BJ (cell line): Measurements from ENCODE around the gene MIAT. TPM values are rescaled to one million over a fixed set of nuclear protein-coding genes. Genes with fewer than 3 reads are reported as not detected.

ENCODE experiments used
- CTCF ChIA-PET: fragments of 350-600 bp; formaldehyde crosslinking; extraction: SDS; loops from one replicate; lab custom pipeline; 2021; ENCODE audit warnings: antibody characterized with exemption, inconsistent platforms; lab: Yijun Ruan, JAX
- POLR2A ChIA-PET: fragments of 300-600 bp; sonication (Branson Sonifier 250); formaldehyde crosslinking; extraction: SDS; loops from one replicate; lab custom pipeline; 2021; ENCODE audit warnings: antibody characterized with exemption; lab: Charles Lee
- DNase-seq: peaks from one replicate; pipeline ENCODE4 v3.0.0-alpha.2; 2011; ENCODE audit warnings: low read depth
- H3K27me3 ChIP-seq: 2 replicates; pipeline ENCODE4 v1.6.0; 2011; ENCODE audit warnings: low read length; ENCODE audit not compliant: control insufficient read depth, insufficient read depth
- H3K36me3 ChIP-seq: 2 replicates; pipeline ENCODE4 v1.5.1; 2011; ENCODE audit warnings: low read length; ENCODE audit not compliant: control insufficient read depth, insufficient read depth
- H3K4me3 ChIP-seq: 2 replicates; pipeline ENCODE4 v1.5.1; 2011; ENCODE audit warnings: low read depth, mild to moderate bottlenecking, control low read depth, low read length
- polyA plus RNA-seq: library from polyadenylated mRNA; depleted of rRNA; stranded (reverse); fragments of >200 nt; gene quantifications from 2 replicates; pipeline ENCODE4 v1.2.3, GENCODE V29; 2011
- TF ChIP-seq, protein P1 (sequence below): IDR thresholded peaks from 2 replicates; pipeline ENCODE4 v1.5.1; 2011; ENCODE audit warnings: low read depth, mild to moderate bottlenecking, control low read depth, inconsistent platforms, low read length, moderate library complexity; ENCODE audit not compliant: insufficient read depth

MIAT gene
- polyA plus RNA-seq, 1 experiment = 1.1 TPM

DNA sequence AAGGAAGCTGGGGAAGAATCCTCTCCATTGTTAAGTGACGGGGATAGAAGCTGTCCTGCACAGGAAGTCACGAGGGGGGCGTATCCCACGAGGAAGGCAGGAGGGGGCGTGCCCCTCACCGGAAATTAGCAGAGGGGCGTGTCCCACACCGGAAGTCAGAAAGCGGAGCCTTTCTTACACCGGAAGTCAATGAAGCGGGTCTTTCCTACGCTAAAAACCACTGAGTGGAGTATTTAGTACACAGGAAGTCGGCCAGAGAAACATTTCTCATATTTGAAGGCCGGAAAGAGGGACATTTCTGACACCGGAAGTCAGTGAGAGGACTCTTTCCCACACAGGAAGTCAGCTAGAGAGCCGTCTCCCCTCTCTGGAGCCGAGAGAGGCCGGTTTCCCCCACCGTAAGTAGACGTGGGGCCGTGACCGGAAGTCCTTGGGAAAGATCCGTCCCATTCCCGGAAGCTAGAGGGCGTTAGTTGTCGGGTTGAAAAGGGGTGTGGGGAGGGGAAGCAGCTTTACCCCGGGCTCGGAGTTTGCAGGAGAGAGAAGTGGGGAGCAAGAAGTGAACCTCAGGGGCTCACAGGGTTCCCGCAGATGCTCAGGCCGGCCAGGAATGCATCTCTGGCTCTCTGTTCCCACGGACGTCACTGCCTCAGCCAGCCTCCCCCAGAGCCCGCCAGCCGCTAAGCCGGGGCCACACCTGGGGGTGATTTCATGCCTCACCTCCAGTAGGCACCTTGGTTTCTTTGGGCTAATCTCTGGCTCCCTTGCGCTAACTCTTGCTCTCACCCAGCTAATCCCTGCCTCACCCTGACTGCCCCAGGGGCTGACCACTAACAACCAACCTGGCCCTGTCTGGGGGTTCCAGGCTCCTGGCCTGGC is 15.4 kb downstream of the MIAT start:
- peak; percentile 79 for DNase-seq
- no peaks in the 10 kb centered on the region for H3K36me3 ChIP-seq
- ChIA-PET POLR2A (interaction anchor here (0.6 to 0.7 kb wide), 2 partner anchors 10 to 1052 kb away, joined by 4 to 6 read pairs; no protein-coding TSS in a partner anchor), CTCF (interaction anchor here (0.8 to 1.4 kb wide), 6 partner anchors 8 to 645 kb away, joined by 3 to 8 read pairs (median 4); no protein-coding TSS in a partner anchor)
- no peaks in the 10 kb centered on the region for H3K27me3 ChIP-seq
- peak overlapping the region; percentile 75 for H3K4me3 ChIP-seq
- TF ChIP-seq, protein P1, sequence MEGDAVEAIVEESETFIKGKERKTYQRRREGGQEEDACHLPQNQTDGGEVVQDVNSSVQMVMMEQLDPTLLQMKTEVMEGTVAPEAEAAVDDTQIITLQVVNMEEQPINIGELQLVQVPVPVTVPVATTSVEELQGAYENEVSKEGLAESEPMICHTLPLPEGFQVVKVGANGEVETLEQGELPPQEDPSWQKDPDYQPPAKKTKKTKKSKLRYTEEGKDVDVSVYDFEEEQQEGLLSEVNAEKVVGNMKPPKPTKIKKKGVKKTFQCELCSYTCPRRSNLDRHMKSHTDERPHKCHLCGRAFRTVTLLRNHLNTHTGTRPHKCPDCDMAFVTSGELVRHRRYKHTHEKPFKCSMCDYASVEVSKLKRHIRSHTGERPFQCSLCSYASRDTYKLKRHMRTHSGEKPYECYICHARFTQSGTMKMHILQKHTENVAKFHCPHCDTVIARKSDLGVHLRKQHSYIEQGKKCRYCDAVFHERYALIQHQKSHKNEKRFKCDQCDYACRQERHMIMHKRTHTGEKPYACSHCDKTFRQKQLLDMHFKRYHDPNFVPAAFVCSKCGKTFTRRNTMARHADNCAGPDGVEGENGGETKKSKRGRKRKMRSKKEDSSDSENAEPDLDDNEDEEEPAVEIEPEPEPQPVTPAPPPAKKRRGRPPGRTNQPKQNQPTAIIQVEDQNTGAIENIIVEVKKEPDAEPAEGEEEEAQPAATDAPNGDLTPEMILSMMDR = peak; percentile 71

DNA sequence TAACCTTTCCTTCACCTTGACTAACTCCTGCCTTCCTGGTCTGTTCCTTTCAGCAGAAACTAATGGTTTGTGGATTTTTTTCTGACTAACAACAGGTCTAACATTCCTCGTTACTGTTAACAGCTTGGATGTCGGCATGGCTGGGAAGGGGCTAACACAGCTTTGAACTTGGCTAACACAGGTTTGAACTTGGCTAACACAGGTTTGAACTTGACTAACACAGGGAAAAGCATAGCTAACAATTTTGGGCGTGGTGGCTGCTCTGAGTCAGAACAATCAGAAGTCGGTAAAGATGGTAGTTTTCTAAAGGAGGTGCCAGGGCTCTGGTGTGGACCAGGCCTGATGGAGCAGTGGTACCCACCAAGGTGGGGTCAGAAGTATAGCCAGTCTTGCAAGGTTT is 16.1 kb downstream of the MIAT start:
- DNase-seq = no peak
- POLR2A ChIA-PET = interaction anchor here (0.6 kb wide), 1 partner anchor 9 kb away, joined by 6 read pairs; no protein-coding TSS in a partner anchor
- H3K27me3 ChIP-seq = no peaks in the 10 kb centered on the region
- peak overlapping the region; percentile 75 for H3K4me3 ChIP-seq
- no peaks in the 10 kb centered on the region for H3K36me3 ChIP-seq
- TF ChIP-seq, protein P1 = no peak
- CTCF ChIA-PET = interaction anchor here (1.2 to 1.4 kb wide), 4 partner anchors 11 to 644 kb away, joined by 3 to 8 read pairs (median 4); no protein-coding TSS in a partner anchor

DNA sequence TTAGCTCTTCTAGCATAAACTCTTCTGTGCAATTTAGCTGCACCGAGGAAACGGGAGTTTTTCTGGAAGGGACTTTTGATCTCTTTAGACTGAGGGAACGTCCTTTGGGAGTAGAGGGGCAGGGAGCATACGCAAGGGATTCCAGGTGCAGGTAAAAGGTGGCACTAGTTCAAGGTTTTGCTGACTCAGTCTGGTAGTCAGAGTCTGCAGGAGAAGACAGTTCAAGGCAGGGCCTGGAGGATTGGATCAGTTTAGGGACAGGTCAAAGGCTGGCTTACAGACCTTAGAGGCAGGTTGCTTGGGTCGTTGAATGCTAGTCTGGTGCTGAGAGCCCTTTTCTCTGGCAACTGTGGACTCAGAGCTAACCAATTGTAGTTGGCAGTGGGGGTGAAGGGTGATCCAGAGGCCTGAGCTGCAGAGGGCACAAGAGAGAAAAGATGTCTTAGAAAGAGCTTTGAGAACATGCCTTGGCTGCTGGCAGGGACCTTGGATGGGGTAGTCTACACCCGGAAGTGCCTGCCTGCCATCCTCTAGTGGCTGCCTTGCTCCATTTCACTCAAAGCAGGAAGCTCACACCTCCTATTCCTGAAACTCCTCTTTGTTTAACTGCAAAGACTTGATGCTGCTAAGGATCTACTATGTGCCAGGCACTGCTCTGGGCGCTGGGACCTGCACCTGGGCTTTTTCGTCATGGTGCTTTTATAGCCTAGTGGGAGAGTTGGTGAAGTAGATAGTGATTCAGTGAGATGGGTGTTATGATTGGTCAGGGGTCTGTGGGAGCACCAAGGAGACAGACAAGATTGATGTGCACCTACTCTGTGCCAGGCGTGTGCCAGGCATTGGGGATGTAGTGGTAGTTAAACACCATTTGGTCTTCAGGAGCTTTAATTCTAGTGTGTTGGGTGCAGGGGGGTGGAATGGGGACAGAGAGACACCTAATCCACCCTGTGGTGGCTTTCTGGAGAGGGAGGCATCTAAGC is 17.1 kb downstream of the MIAT start:
- H3K36me3 ChIP-seq = no peaks in the 10 kb centered on the region
- no peaks in the 10 kb centered on the region for H3K27me3 ChIP-seq
- H3K4me3 ChIP-seq = no peak overlapping the region
- no peak for DNase-seq
- TF ChIP-seq, protein P1 = no peak
- CTCF ChIA-PET = interaction anchor here (1.2 to 1.4 kb wide), 4 partner anchors 10 to 643 kb away, joined by 3 to 8 read pairs (median 4); no protein-coding TSS in a partner anchor
- POLR2A ChIA-PET = no interaction called here

DNA sequence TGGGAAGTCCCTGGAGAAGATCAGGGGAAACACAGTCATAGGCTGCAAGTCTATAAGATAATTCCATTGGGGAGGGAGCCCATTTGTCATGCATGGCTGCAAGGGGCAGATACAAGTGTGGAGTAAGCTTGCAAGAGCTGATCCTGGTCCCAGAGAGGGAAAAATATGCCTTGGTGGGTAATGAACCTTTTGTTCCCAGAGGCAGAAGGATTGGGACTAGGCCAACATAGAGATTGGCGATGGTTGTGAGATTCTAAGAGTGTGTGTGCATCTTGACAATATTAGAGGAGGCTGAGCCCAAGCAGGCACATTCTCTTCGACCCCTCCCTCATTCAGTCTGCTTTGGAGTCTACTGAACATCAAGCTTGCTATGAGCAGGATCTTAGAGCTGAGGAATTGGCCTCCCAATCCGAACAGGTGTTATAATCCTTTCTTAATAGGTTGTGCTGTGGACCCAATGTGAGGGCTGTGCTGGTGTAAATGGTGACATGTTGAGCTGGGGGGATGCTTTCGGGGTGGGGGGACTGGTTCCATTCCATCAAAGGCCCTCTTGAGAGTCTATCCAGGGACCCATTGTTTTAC is 18.4 kb downstream of the MIAT start:
- no peak overlapping the region for H3K4me3 ChIP-seq
- ChIA-PET POLR2A (no interaction called here), CTCF (interaction anchor here (1.0 kb wide), 1 partner anchor 10 kb away, joined by 4 read pairs; no protein-coding TSS in a partner anchor)
- H3K36me3 ChIP-seq = no peaks in the 10 kb centered on the region
- TF ChIP-seq, protein P1 = no peak
- DNase-seq = no peak
- no peaks in the 10 kb centered on the region for H3K27me3 ChIP-seq
